ENCODE data around the gene RPS6KA2. TPM values are rescaled to one million over a fixed set of nuclear protein-coding genes. Genes with fewer than 3 reads are reported as not detected.

The RPS6KA2 gene
- polyA plus RNA-seq, 1 donor: 22.5 TPM

- peak; percentile 49 for DNase-seq (ENCODE audit: low read depth)
These were observed 138.9 kb downstream of the RPS6KA2 start for GRCh38 chr6:166488076-166488685.

- DNase-seq (ENCODE audit: low read depth): no peak
These were observed 139.9 kb downstream of the RPS6KA2 start for GRCh38 chr6:166487148-166487547.

- DNase-seq (ENCODE audit: low read depth): no peak
These were observed 140.5 kb downstream of the RPS6KA2 start for GRCh38 chr6:166486536-166486880.

- no peak for DNase-seq (ENCODE audit: low read depth)
These were observed 141.2 kb downstream of the RPS6KA2 start for GRCh38 chr6:166485651-166486535.

- DNase-seq (ENCODE audit: low read depth): no peak
These were observed 142.2 kb downstream of the RPS6KA2 start for GRCh38 chr6:166484863-166485262.

- no peak for DNase-seq (ENCODE audit: low read depth)
These were observed 143.3 kb downstream of the RPS6KA2 start for GRCh38 chr6:166483573-166484250.

- DNase-seq (ENCODE audit: low read depth): no peak
These were observed 144.0 kb downstream of the RPS6KA2 start for GRCh38 chr6:166483026-166483425.

- DNase-seq (ENCODE audit: low read depth): no peak
These were observed 148.1 kb downstream of the RPS6KA2 start for GRCh38 chr6:166478782-166479592.

GRCh38 chr6:166477647-166478365 lies 149.2 kb downstream of the RPS6KA2 start:
- no peak for DNase-seq (ENCODE audit: low read depth)

GRCh38 chr6:166476634-166477215 lies 150.3 kb downstream of the RPS6KA2 start:
- no peak for DNase-seq (ENCODE audit: low read depth)

GRCh38 chr6:166476061-166476591 lies 150.9 kb downstream of the RPS6KA2 start:
- DNase-seq (ENCODE audit: low read depth): no peak

- no peak for DNase-seq (ENCODE audit: low read depth)
These were observed 152.1 kb downstream of the RPS6KA2 start for GRCh38 chr6:166474721-166475565.

GRCh38 chr6:166473886-166474571 lies 153.0 kb downstream of the RPS6KA2 start:
- DNase-seq (ENCODE audit: low read depth): no peak

GRCh38 chr6:166472636-166473035 lies 154.4 kb downstream of the RPS6KA2 start:
- no peak for DNase-seq (ENCODE audit: low read depth)

- no peak for DNase-seq (ENCODE audit: low read depth)
These were observed 155.2 kb downstream of the RPS6KA2 start for GRCh38 chr6:166471797-166472260.

GRCh38 chr6:166470863-166471410 lies 156.1 kb downstream of the RPS6KA2 start:
- no peak for DNase-seq (ENCODE audit: low read depth)

- no peak for DNase-seq (ENCODE audit: low read depth)
These were observed 156.8 kb downstream of the RPS6KA2 start for GRCh38 chr6:166470029-166470862.

All from forelimb muscle (tissue), 1 donor.